Middle frontal gyrus (tissue), 1 donor: ENCODE results near the gene CFAP99.
"Not testable (repeated sequence)": the region's sequence is repeated elsewhere in the genome, so short reads cannot be mapped to it uniquely, and the experiment has no call there.

ENCODE experiments used
- DNase-seq: peaks from one replicate; pipeline ENCODE4 v3.0.0-alpha.2; 2015; ENCODE audit warnings: low spot score; ENCODE audit errors: extremely low spot score

Gene CFAP99

DNA sequence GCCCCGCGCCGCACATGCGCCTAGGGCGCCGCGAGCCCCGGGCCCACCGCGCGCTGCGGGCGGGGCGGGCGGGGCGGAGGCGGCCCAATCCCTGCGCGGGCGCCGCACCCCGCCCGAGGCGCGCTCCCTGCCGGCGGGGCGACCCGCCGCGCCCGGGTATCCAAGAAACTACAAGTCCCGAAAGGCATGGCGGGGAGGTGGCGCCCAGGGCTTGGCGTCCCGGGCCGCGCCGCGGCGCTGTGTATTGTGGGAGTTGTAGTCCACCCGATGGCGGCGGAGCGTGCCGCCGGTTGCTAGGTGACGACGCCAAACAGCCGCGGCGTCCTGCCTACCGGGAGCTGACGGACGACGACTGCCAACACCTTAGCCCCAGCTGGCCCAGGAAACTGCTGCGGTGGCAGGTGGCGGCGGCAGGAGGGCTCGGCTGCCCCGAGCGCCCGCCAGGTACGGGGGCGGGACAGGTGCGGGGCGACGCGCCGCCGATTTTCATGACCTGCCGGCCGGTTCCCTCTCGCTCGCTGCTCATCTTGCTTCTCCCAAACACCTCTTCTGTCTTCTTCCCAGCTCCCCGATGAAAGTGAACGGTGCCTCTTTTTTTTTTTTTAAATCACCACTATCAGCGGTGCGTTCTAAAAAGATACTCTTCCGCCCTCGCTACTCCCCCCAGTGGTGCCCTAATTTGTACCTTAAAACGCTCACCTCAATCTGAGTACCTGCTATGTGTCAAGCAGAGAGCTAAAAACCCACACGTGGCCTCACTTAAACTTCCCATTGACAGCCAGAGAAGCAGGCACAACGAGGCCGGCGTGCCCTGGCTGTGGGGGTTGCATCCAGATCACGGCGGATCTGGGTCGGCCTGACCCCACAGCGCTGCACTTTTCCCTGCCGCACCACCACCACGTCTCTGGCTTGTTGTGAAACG, at the start of gene CFAP99:
Gene CFAP99 (plus strand): TSS at position 306 of the 922 bp plus-strand sequence.
- DNase-seq = peak; percentile 93

DNA sequence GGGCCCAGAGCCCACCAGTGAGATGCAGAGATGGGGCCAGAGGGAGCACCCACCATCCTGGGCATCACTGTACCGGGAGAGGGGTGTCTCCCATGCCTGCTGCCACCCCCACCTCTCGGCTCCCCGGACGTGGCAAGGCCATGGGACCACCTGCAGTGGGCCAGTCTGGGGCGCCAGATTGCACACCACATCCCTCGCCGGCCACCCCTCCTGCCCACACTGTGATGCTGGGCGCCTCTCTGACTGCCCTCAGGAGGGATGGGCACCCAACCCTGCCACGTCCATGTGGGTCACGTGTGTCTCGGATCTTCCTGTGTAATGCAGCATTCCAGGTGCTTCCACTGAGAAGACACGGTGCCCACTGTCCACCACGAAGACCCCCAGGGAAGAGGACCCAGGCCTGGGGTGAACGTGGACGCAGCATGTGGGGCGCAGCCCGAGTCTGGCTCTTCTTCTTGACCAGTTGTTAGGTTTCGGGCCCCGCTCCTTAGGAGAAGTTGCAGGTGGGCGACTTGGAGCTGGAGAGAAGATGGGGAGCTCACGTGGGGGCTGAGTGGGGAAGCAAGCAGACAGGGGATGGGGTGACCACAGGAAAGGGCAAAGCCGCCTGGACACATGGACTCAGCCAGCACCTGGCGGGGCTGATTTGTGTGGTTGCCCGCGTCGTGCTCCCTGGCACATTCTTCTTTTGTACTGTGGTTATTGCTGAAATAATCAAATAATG, 48.0 kb upstream of the CFAP99 start:
- DNase-seq = no peak

DNA sequence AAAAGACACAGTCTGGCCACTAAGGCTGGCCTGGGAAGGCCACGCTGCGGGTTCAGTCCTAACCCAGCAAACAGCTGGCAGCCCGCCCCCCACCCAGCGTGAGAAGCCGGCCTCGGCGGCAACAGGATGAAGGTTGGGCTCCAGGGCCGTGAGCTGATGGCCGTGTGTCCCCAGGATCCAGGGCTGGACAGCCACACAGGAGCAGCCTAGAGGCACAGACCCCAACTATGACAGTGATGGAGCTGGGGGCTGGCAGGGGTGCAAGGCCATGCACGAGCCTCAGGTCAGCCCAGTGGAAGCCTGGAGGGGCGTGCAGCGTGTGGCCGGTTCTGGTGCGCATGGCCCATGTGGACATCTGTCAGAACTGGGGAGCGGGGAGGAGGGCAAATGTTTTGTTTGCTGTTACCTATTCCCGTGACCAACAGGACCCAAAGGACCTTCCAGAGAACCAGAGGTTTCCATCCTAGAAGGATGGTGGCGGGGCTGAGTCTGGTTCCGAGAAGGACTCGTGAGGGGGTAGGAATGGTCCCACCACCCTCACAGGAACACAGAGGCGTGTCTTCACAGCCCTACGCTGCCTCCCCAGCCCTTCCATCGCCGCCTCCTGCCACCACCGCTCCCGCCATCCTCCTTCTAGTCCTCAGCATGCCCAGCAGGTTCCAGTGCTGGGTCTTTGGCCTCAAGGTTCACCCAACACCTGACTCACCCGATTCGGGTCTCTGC, 46.8 kb upstream of the CFAP99 start:
- DNase-seq = no peak

DNA sequence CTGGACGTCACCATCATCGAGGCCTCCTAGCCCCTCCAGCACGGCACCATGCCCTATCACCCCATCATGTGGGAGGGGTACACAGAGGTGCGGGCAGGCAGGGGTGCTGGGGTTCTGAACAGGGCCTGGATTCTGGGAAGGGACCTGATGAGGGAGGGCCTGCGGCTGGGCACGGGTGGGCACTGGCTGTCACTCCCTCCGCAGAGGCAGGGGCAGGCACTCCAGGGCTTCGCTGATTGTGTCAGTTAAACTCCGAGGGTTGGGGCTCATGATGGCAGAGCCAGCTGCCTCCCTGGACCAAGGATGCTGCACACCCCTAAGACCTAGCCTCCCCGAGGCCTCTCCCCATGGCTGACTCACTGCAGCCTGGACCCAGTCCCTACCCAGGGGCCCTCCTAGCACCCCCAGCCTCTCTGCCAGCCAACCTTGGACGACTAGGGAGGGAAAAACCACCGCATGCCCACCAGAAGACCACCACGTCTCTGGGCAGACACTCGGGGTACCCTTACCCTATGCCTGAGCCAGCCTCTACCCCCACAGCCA, 46.2 kb upstream of the CFAP99 start:
- DNase-seq = no peak

DNA sequence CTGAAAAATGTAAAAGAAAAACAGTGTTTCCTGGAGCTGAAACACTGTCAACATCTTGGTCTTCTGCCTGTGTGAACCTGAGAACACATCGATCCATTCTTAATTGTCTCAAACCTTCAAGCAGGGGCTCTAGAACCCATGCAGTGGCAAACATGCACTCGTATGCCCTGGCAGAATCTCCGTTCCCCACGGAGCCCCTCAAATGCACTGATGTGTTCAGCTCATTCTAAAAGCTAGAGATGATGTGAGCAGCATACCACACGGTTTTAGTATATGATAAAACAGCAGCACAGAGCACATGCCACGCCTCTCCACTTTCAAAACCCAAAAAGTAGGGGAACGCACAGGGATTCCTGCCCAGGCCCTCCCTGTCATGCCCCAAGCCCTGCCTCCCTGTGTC, 45.2 kb upstream of the CFAP99 start:
- DNase-seq = no peak

DNA sequence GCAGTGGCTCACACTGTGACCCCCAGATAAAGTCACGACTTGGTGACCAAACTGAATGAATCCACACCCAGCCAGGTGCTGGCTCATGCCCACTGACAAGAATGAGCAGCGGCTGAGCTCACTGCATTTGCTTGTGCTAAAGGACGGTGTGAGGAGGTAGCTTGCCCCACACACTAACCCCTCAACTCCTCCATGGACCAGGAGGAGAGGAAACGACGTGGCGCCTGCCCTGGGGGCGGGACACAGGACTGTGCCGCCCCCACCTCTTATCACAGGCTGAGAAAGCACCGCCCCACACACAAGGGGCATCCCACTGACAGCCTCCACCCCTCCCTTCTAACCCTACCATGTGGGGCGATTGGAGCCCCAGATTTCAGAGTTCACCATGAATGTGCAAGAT, 43.3 kb upstream of the CFAP99 start:
- no peak for DNase-seq

DNA sequence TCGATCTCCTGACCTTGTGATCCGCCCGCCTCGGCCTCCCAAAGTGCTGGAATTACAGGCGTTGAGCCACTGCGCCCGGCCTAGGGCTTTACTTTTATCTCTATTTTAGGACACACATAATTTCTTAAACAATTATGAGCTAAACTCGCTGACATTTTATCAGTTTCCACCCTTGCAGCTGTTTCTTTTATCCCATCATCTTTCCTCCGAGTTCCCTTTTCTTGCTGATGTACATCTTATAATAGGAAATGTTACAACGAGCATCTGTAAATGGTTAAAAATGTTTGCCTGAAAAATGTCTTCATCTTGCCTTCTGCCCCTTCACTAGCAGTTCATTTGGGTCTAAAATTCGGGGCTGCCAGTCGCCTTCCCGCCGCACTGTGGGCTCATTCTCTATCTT, 41.5 kb upstream of the CFAP99 start:
- no peak for DNase-seq

DNA sequence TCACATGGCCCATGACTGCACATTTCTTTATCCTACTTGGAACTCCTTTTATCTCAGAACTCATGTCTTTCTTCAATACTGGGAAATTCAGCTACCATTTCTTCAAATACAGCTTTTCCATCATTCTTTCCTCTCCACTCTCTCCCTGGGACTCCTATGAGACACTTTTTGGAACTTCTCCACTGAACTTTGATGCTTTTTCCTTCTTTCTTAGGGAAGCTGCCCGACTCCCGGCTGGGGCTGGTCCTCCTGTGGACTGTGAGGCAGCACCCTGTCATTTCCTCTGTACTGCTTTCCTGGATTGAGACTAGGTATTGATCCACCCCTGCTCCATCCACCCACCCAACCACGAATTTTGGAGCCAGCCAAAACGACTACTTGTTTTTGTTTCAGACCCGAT, 40.4 kb upstream of the CFAP99 start:
- DNase-seq = no peak

DNA sequence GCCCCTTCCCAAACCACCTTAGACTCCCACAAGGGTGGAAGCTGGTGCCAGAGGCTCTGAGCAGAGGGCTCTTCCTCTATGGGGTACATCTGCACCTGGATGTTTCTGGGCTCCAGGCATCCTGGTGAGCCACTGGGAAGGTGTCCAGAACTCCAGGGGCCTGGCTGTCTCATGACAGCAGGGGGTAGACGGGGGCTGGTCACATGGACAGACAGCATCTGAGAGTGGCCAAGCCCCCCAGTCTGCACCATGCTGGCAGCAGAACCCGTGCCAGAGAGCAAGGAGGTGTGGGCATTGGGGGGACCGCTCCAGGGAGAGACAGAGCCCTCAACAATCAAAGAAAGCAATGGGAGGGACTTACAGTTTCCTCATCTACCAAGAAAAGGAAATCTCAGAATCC, 39.9 kb upstream of the CFAP99 start:
- DNase-seq = no peak

DNA sequence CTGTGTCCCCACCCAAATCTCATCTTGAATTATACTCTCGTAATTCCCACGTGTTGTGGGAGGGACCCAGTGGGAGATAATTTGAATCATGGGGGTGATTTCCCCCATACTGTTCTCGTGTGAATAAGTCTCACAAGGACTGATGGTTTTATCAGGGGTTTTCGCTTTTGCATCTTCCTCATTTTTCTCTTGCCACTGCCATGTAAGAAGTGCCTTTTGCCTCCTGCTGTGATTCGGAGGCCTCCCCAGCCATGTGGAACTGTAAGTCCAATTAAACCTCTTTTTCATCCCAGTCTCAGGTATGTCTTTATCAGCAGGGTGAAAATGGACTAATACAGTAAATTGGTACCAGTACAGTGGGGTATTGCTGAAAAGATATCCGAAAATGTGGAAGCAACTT, 38.2 kb upstream of the CFAP99 start:
- DNase-seq = not testable (repeated sequence)

DNA sequence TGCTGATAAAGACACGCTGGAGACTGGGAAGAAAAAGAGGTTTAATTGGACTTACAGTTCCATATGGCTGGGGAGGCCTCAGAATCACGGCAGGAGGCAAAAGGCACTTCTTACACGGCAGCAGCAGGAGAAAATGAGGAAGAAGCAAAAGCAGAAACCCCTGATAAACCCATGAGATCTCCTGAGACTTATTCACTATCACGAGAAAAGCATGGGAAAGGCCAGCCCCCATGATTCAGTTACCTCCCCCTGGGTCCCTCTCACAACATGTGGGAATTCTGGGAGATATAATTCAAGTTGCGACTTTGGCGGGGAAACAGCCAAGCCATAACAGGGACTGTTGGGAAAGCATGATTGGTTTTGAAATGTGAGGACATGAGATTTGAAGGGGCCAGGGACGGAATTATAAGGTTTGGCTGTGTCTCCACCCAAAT, 36.0 kb upstream of the CFAP99 start:
- not testable (repeated sequence) for DNase-seq

DNA sequence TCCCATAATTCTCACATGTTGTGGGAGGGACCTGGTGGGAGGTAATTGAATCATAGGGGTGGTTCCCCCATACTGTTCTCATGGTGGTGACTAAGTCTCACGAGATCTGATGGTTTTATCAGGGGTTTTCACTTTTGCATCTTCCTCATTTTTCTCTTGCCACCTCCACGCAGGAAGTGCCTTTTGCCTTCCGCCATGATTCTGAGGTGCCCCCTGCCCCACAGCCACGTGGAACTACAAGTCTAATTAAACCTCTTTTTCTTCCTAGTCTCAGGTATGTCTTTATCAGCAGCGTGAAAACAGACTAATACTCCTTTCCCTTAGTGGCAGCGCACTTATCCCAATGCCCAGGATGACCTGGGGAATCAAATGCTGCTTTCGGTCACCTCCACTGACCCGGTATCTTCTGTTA, 35.5 kb upstream of the CFAP99 start:
- DNase-seq = not testable (repeated sequence)

DNA sequence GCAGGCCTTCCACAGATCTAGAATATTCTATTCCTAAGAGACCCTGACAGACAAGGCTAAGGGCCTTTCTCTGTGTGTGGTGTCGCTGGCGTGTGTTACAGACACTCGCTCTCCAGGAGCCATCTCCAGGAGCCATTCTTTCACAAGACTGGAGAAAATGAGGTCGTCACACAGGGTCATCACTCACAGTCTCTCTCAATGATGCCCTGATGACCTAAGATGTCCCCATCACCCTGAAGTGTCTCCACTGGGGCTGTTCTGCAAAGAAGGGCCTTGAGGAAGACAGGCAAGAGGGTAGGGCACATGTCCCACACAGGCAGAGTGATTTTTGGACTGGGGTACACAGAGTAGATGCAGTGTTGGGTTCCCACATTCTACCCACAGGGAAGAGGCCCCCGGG, 35.0 kb upstream of the CFAP99 start:
- DNase-seq = no peak

DNA sequence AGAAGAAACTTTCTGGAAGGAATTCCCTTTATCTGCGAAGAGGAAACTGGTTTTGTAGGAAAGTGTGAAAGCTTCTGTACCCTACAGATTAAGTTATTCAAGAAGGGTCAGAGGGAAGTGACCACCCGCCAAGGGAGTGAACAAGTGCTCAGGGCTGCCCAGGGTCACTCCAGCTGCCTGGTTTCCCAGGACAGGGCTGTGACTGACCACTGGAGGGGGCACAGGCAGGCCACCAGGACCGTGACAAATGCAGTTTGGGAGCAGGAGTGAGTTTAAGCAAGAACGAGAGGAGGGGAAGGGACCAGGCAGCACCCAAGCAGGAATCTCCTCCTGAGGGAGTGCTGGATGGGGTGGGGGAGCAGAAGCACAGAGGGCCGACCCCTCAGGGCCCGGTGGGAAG, 34.5 kb upstream of the CFAP99 start:
- no peak for DNase-seq

DNA sequence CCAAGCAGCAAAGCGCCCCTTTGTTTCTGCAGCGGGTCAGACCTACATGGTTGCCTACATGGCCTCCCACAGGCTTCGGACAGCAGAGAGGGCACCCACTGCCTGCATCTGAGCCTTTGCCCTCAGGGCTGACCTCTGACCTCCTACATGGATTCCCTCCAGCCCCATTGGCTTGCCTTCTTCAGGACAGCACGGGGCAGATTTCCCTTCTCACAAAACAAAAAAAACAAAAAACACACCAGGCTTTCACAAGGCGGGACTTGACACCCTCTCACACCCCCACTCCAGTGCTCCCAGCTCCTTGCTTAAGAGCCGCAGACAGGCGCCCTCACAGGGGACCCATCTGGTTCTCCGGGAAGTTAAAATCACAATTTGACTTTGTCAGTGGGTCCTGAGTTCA, 33.2 kb upstream of the CFAP99 start:
- no peak for DNase-seq

DNA sequence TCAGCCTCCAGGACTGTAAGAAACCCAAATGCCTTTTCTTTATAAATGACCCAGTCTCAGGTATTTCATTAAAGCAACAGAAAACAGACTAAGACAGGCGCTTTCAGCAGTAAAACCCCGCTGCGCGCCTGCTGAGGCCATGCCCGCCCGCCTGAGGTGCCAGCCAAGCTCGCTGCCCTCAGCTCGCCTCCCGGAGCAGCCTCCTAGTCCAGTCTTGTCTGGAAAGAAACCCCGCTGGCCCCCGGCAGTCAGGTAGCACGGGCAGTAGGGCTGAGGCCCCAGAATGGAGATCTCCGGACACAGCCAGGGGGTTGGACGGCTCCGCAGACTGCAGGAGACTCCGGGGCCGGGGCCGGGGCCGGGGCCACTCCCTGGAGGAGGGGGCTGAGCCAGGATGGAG, 32.0 kb upstream of the CFAP99 start:
- no peak for DNase-seq

DNA sequence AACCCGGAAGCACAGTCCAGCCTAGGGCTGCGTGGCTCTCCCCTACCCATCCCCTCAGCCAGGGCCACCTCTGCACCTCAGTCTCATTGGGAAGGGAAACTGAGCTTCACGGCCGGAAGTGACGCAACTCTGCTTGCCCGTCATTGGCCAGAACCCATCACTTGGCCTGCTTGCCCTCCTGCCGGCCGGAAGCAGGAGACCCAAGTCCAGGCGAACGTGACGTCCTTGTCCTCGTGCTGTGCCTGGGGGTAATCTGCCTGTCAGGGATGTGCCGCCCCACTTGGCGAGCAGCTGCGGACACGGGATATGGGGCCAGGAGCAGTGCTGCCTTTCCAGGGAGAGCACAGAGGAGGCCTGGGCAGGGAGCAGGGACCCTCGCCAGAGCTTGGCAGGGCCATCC, 31.5 kb upstream of the CFAP99 start:
- DNase-seq = no peak

DNA sequence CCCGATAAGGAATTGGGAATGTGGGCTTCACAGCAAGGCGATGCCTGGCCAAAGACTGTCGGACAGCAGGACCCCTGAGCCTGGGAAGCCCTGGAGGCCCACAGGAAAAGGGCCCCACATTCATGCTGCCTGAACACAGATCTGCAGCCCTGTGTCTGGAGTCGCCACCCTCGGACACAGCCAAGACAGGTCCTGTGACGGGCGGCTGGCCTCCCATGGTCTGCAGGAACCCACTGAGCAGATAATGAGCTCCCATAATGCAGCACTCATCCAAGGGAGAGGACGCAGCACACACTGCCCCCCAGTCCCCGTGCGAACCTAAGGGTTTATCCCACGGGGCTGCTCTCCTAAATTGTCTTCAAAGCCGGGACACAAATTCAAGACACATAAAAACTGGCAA, 30.9 kb upstream of the CFAP99 start:
- no peak for DNase-seq

DNA sequence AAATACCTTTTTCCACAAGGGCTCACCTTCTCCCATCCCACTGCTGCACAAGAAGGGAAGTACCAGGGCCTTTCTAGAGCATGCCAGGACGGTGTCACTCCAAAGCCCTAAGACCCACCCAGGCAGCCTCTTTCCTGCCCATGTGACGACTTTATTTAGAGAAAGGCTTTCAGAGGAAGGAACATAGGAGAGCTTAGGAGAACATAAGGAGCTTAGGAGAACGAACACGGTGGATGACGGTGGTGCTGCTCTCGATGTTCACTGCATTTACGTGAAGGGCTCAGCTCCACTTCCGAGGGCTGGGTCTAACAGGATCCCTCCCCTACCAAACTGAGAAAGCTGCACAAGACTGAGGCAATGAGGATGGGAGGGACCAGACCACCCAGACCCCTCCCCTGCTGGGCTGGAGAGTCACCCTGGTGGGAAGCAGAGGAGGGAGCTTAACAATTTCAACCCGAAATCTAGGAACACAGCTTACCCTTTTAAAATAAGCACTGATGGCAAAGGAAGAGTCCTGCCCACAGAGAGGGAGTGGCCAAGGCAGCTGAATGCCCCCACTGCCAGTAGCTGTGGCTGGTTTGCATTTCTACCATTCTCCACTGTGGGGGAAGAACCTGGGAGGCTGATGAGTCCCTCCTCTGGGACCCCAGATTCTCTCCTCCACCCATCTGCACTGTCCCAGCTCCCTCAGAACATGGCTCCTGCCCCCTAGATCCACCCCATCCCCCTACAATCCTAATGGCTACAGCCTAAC, 30.1 kb upstream of the CFAP99 start:
- no peak for DNase-seq

DNA sequence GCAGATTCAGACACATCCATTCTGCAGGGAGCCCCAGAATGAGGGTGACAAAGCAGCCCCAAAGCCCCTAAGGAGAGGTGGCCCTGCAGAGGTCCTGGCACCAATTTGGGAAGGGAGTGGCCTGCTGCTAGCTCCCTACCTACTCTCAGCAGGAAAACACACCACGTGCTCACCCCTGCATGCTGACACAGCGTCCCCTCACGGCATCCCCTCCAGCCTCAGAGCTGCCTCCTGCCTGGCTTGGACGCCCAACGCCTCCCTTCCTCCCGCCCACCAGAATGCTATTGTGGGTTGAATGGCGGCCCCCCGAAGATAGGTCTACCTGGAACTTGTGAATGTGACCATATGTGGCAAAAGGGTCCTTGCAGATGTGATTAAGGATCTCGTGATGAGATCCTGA, 29.1 kb upstream of the CFAP99 start:
- DNase-seq = no peak

DNA sequence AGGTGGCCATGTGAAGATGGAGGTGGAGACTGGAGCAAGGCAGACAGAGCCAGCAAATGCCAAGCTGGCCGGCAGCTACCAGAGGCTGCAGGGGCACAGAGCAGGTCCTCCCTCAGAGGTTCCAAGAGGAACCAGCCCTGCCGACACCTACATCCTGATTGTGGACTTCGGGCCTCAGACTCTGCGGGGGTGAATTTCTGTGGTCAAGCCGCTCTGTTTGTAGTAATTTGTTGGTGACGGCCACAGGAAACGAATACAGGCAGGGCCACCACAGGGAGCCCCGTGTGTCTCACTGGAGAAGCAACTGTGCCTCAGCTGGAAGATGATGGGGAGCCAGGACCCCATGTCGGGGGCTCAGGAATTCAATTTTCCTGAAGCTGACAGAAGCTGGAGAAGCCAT, 28.6 kb upstream of the CFAP99 start:
- DNase-seq = no peak
